Psoas muscle (tissue), 8 donors: Measurements from ENCODE around the gene CPAMD8. TPM values are rescaled to one million over a fixed set of nuclear protein-coding genes. Genes with fewer than 3 reads are reported as not detected.
"Not testable (repeated sequence)": the region's sequence is repeated elsewhere in the genome, so short reads cannot be mapped to it uniquely, and the experiment has no call there.

ENCODE experiments used
- ATAC-seq, 4 donors: fragments of 200-7000 bp; cut with Tn5 transposase; one replicate each; pipeline ENCODE4 v1.9.1; 2020; ENCODE audit warnings: moderate library complexity in 3 of 4, mild to moderate bottlenecking in 2 of 4
- DNase-seq, 2 donors: peaks; one replicate each; pipeline ENCODE4 v3.0.0-alpha.2; 2020
- H3K27ac ChIP-seq: fragments of 200-600 bp; one replicate; pipeline ENCODE4 v1.8.0; 2022
- H3K27me3 ChIP-seq, 3 donors: fragments of 200-600 bp in 1 of 3; one replicate each; pipeline versions ENCODE4 v1.6.1 to v1.8.0; 2013 to 2022; ENCODE audit warnings: low read length in 2 of 3, mild to moderate bottlenecking in 2 of 3, moderate library complexity in 1 of 3; ENCODE audit not compliant: insufficient read depth in 3 of 3
- H3K36me3 ChIP-seq, 2 donors: fragments of 200-600 bp in 1 of 2; one replicate each; pipeline versions ENCODE4 v1.6.1 to v1.8.0; 2013 to 2022; ENCODE audit warnings: low read depth in 1 of 2, mild to moderate bottlenecking in 1 of 2, moderate library complexity in 1 of 2; ENCODE audit not compliant: insufficient read depth in 1 of 2
- H3K4me1 ChIP-seq: fragments of 200-600 bp; one replicate; pipeline ENCODE4 v1.8.0; 2022
- H3K4me3 ChIP-seq: fragments of 200-600 bp; one replicate; pipeline ENCODE4 v1.8.0; 2022; ENCODE audit warnings: mild to moderate bottlenecking
- H3K9me3 ChIP-seq: fragments of 200-600 bp; one replicate; pipeline ENCODE4 v1.8.0; 2022
- WGBS, 3 donors: extraction: QIAGEN DNeasy Blood & Tissue Kit; methylation state at CpG; one replicate each; pipeline versions ENCODE4 v1.1.6 to v1.1.7; 2013; 5-methylcytosine and 5-hydroxymethylcytosine counted together
- intact Hi-C, 2 donors: fragments of 100-400 bp; cut with DNase I; formaldehyde crosslinking; loops; one replicate each; pipeline versions ENCODE4 v1.11.0 to v1.14.2; 2022
- polyA plus RNA-seq, 3 donors: library from polyadenylated mRNA; stranded (reverse); fragments of 200-250 nt; gene quantifications; one replicate each; pipeline ENCODE4 v1.2.3, GENCODE V29; 2013
- total RNA-seq, 4 donors: library from RNA; stranded (reverse); fragmentation: NEBNext Ultra II Directional in 2 of 4; extraction: Animal tissue kit (Norgen Biotek cat#: 25700) in 2 of 4; gene quantifications; one replicate each; pipeline versions ENCODE4 v1.2.1 to v1.2.4, GENCODE V29; 2021 to 2023
- TF ChIP-seq, protein P1 (sequence below): fragments of 200-600 bp; IDR thresholded peaks from one replicate; pipeline ENCODE4 v1.8.0; 2022; ENCODE audit warnings: antibody characterized with exemption
- donor health status: healthy with polysubstance abuse.
- donor health status: DM: no; HTN: no; CAD: no; lungs with moderate emphysema.
- donor health status: Bipolar disorder and iron deficiency.
- donor health status: healthy.
- donor health status: DM: yes; HTN: yes; CAD: no.
- donor health status: DM: no; HTN: no; CAD: no.
- donor health status: DM: no; HTN: no; CAD: no.
- donor health status: DM: yes; HTN: yes; CAD: no.

CPAMD8 gene
- total and polyA plus RNA-seq, 7 donors = 3.2 to 9.9 (median 8.2) TPM

DNA sequence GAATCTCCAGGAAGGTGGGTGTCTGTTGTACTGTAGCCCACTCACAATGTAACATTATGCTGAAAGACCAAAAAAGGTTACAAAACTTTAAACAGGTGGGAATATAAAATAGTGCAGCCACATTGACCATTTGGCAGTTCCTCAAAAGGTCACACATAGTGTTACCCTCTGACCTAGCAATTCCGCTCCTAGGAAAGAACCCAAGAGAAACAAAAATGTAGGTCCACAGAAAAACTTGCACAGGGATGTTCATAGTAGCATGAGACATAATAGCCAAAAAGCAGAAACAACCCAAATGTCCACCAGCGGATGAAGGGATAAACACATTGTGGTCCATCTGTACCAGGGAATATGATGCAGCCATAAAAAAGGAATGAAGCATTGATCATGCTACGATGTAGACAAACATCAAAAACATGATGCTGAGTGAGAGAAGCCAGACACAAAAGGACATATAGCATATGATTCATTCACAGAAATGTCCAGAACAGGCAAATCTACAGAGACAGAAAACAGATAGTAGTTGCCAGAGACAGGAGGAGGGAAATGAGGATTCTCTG lies 27.9 kb downstream of the CPAMD8 start:
- H3K4me3 ChIP-seq = no peak overlapping the region
- peaks cover 5% of the 10 kb centered on the region for H3K9me3 ChIP-seq
- intact Hi-C loops = no loop called here
- no peak overlapping the region for H3K27ac ChIP-seq
- ATAC-seq = no peak
- H3K27me3 ChIP-seq = no peaks in the 10 kb centered on the region
- no peaks in the 10 kb centered on the region for H3K36me3 ChIP-seq
- 96 to 100% (median 98%) methylated on average over 3 of the region's 3 CpGs for WGBS, 3 donors
- H3K4me1 ChIP-seq = no peaks in the 10 kb centered on the region
- no peak for DNase-seq
- TF ChIP-seq, protein P1, sequence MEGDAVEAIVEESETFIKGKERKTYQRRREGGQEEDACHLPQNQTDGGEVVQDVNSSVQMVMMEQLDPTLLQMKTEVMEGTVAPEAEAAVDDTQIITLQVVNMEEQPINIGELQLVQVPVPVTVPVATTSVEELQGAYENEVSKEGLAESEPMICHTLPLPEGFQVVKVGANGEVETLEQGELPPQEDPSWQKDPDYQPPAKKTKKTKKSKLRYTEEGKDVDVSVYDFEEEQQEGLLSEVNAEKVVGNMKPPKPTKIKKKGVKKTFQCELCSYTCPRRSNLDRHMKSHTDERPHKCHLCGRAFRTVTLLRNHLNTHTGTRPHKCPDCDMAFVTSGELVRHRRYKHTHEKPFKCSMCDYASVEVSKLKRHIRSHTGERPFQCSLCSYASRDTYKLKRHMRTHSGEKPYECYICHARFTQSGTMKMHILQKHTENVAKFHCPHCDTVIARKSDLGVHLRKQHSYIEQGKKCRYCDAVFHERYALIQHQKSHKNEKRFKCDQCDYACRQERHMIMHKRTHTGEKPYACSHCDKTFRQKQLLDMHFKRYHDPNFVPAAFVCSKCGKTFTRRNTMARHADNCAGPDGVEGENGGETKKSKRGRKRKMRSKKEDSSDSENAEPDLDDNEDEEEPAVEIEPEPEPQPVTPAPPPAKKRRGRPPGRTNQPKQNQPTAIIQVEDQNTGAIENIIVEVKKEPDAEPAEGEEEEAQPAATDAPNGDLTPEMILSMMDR = no peak

DNA sequence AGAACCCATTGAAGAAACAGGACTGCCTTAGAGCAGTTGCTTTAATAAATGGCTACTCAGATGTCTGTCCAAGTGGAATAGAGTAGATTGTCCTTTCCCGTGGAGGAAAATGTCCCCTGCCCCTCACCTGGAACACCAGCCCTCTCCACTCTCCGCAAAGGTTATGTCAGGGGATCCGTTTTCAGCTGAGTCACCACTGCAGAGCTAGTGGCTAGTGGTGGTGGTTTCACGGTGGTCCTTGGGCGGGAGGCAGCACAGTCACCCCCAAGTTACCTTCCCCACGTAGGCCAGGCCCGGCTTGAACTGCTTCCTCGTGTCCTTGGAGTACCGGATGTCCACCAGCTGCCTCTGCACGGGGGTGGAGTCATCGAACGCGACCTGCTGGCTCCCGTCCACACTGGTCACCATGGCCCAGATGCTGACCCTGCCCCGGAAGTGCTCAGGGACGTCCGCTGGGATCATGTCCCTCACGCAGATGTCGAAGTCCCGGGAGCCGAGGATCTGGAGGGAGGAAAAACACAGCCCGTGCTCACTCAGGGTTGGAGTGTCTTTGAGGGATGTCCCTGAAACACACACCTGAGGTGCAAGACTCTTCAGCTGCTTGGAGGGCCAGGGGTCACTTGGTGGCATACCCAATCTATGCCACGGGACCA lies 29.6 kb downstream of the CPAMD8 start:
- 81 to 87% (median 82%) methylated on average over 15 to 18 of the region's 23 CpGs for WGBS, 3 donors
- ATAC-seq, H3K27ac ChIP-seq, H3K4me3 ChIP-seq, H3K4me1 ChIP-seq, intact Hi-C loops, H3K27me3 ChIP-seq, DNase-seq, H3K36me3 ChIP-seq, H3K9me3 ChIP-seq: not testable (repeated sequence)

DNA sequence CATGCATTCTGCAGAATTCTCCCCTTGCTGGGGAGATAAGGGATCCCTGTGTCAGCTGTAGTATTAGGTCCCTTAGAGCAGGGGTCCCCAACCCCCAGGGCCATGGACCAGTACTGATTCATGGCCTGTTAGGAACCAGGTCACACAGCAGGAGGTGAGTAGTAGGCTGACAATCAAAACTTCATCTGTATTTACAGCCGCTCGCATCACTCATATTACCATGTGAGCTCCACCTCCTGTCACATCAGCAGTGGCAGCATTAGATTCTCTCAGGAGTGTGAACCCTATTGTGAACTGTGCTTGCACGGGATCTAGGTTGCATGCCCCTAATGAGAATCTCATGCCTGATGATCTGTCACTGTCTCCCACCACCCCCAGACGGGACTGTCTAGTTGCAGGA lies 37.9 kb downstream of the CPAMD8 start:
- TF ChIP-seq, protein P1 = no peak
- H3K27me3 ChIP-seq = no peaks in the 10 kb centered on the region
- whole genome bisulfite sequencing, 3 donors = 65 to 89% (median 83%) methylated on average over 4 of the region's 4 CpGs
- no peaks in the 10 kb centered on the region for H3K36me3 ChIP-seq
- H3K4me3 ChIP-seq = no peak overlapping the region
- DNase-seq (no peak), ATAC-seq (no peak)
- no peak overlapping the region for H3K27ac ChIP-seq
- H3K4me1 ChIP-seq = no peaks in the 10 kb centered on the region
- peaks cover 5% of the 10 kb centered on the region for H3K9me3 ChIP-seq
- intact Hi-C loops = no loop called here

DNA sequence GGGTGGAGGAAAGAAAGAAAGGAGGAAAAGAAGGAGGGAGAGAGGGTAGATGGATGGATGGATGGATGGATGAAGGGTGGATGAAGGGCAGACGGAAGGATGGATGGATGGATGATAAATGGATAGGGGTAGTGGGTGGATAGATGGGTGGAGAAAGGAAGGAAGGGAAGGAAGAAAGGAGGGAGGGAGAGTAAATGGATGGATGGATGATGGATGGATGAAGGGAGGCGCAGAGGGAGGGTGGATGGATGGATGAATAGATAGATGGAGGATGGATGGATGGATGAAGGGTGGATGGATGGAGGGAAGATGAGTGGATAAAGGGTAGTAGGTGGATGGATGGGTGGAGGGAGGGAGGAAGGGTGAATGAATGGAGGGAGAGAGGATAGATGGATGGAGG lies 41.2 kb downstream of the CPAMD8 start:
- ATAC-seq = no peak
- WGBS, 3 donors = 89 to 94% (median 90%) methylated on average over 2 of the region's 2 CpGs
- TF ChIP-seq, protein P1 = no peak
- intact Hi-C loops = no loop called here
- H3K27ac ChIP-seq = no peak overlapping the region
- peaks cover 5% of the 10 kb centered on the region for H3K9me3 ChIP-seq
- H3K4me1 ChIP-seq = no peaks in the 10 kb centered on the region
- H3K27me3 ChIP-seq = no peaks in the 10 kb centered on the region
- no peak for DNase-seq
- no peak overlapping the region for H3K4me3 ChIP-seq
- no peaks in the 10 kb centered on the region for H3K36me3 ChIP-seq

DNA sequence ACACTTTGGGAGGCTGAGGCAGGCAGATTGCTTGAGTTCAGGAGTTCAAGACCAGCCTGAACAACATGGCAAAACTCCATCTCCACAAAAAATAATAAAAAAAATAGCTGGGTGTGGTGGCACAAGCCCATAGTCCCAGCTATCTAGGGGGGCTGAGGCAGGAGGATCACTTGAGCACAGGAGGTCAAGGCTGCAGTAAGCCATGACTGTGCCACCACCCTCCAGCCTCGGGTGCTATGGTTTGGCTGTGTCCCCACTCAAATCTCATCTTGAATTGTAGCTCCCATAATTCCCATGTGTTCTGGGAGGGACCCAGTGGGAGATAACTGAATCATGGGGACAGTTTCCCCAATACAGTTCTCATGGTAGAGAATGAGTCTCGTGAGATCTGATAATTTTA lies 44.0 kb downstream of the CPAMD8 start:
- intact Hi-C loops, H3K4me3 ChIP-seq, H3K4me1 ChIP-seq, DNase-seq, H3K9me3 ChIP-seq, H3K27me3 ChIP-seq, H3K36me3 ChIP-seq, H3K27ac ChIP-seq, ATAC-seq: not testable (repeated sequence)
- WGBS, 3 donors = 73 to 77% (median 77%) methylated on average over 2 of the region's 2 CpGs
